Kidney epithelial cell (primary cell): ENCODE results near the gene FAM156A. TPM values are rescaled to one million over a fixed set of nuclear protein-coding genes. Genes with fewer than 3 reads are reported as not detected.
"Not testable (repeated sequence)": the region's sequence is repeated elsewhere in the genome, so short reads cannot be mapped to it uniquely, and the experiment has no call there.

Experiments
- DNase-seq: peaks from one replicate; pipeline ENCODE4 v3.0.0-alpha.2; 2010; ENCODE audit warnings: low read depth
- H3K27me3 ChIP-seq: 2 replicates; pipeline ENCODE4 v1.6.0; 2011; ENCODE audit warnings: low read length; ENCODE audit not compliant: control insufficient read depth, insufficient read depth
- H3K36me3 ChIP-seq: 2 replicates; pipeline ENCODE4 v1.5.1; 2011; ENCODE audit warnings: low read length; ENCODE audit not compliant: control insufficient read depth, insufficient read depth
- H3K4me3 ChIP-seq: 2 replicates; pipeline ENCODE4 v1.5.1; 2011; ENCODE audit warnings: low read depth, mild to moderate bottlenecking, control low read depth, low read length
- CTCF ChIP-seq: IDR thresholded peaks from 2 replicates; pipeline ENCODE4 v1.5.1; 2011; ENCODE audit warnings: mild to moderate bottlenecking, moderate library complexity, low read length, control low read depth, inconsistent platforms; ENCODE audit not compliant: insufficient read depth, poor library complexity, severe bottlenecking
- total RNA-seq: library from RNA; depleted of rRNA; stranded (reverse); fragments of >200 nt; gene quantifications from 2 replicates; pipeline ENCODE4 v1.2.3, GENCODE V29; 2015

Gene FAM156A
- total RNA-seq, 1 donor from 2014 or later, result 7.2 TPM

GRCh38 chrX:53000447-53001135 is 42.3 kb upstream of the FAM156A start:
- Histone ChIP-seq H3K27me3 (no peaks in the 10 kb centered on the region), H3K36me3 (no peaks in the 10 kb centered on the region), H3K4me3 (no peak overlapping the region)
- DNase-seq, result no peak
- no peak for TF ChIP-seq CTCF

GRCh38 chrX:52995987-52996331 is 37.6 kb upstream of the FAM156A start:
- DNase-seq, result no peak
- Histone ChIP-seq H3K36me3 (no peaks in the 10 kb centered on the region), H3K4me3 (peak overlapping the region; percentile 67), H3K27me3 (no peaks in the 10 kb centered on the region)
- TF ChIP-seq CTCF, result no peak

- peak; percentile 70 for DNase-seq
- H3K36me3 ChIP-seq, result no peaks in the 10 kb centered on the region
- H3K4me3 ChIP-seq, result peak overlapping the region; percentile 67
- no peaks in the 10 kb centered on the region for H3K27me3 ChIP-seq
- peak; percentile 59 for TF ChIP-seq CTCF
Observed at GRCh38 chrX:52995135-52995986, 37.0 kb upstream of the FAM156A start.

GRCh38 chrX:52990848-52991247 is 32.5 kb upstream of the FAM156A start:
- no peak for TF ChIP-seq CTCF
- no peak for DNase-seq
- Histone ChIP-seq H3K36me3 (no peaks in the 10 kb centered on the region), H3K27me3 (no peaks in the 10 kb centered on the region), H3K4me3 (no peak overlapping the region)

GRCh38 chrX:52990011-52990631 is 31.8 kb upstream of the FAM156A start:
- H3K27me3 ChIP-seq, DNase-seq, H3K4me3 ChIP-seq, H3K36me3 ChIP-seq: not testable (repeated sequence)
- peak; percentile 51 for TF ChIP-seq CTCF
